ENCODE results near the gene CYB5D1.

Gene CYB5D1

DNA sequence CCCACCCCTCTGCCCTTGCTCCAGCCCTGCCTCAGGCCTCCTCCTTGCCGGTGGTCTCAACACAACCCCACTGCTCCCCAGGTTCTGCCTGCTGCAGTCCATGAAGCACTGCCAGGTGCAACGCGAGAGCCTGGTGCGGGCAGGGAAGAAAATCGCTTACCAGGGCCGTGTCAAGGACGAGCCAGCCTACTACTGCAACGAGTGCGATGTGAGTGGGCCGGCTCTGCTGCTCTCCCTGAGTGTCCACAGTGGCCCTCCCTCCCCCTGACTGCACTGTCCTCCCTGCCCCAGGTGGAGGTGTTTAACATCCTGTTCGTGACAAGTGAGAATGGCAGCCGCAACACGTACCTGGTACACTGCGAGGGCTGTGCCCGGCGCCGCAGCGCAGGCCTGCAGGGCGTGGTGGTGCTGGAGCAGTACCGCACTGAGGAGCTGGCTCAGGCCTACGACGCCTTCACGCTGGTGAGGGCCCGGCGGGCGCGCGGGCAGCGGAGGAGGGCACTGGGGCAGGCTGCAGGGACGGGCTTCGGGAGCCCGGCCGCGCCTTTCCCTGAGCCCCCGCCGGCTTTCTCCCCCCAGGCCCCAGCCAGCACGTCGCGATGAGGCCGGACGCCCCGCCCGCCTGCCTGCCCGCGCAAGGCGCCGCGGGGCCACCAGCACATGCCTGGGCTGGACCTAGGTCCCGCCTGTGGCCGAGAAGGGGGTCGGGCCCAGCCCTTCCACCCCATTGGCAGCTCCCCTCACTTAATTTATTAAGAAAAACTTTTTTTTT is 4.7 kb upstream of the CYB5D1 start:
- Histone ChIP-seq H4K20me1 (ENCODE audit: low read depth, low read length) (no peaks in the 10 kb centered on the region), H3F3A (ENCODE audit: insufficient read depth) (peaks cover 10% of the 10 kb centered on the region), H3K4me2 (ENCODE audit: low read depth, low read length, poor library complexity, severe bottlenecking) (no peak overlapping the region), H3K36me3 (ENCODE audit: low read length) (no peaks in the 10 kb centered on the region), H3K9ac (ENCODE audit: low read length) (no peak overlapping the region), H3K9me2 (replicated peaks; ENCODE audit: insufficient read depth, low read length) (no peaks in the 10 kb centered on the region), H2AFZ (ENCODE audit: low read depth, low read length, severe bottlenecking) (no peak overlapping the region), H3K27me3 (ENCODE audit: low read length) (no peaks in the 10 kb centered on the region), H3K79me2 (ENCODE audit: insufficient read depth, low read length) (peaks cover 14% of the 10 kb centered on the region), H3K4me3 (ENCODE audit: insufficient read depth, low read length, poor library complexity, severe bottlenecking) (no peak overlapping the region), H3K9me3 (ENCODE audit: insufficient read depth, low read length) (no peaks in the 10 kb centered on the region), H3K27ac (ENCODE audit: low read depth, low read length) (no peak overlapping the region)
- TF ChIP-seq, protein P1, sequence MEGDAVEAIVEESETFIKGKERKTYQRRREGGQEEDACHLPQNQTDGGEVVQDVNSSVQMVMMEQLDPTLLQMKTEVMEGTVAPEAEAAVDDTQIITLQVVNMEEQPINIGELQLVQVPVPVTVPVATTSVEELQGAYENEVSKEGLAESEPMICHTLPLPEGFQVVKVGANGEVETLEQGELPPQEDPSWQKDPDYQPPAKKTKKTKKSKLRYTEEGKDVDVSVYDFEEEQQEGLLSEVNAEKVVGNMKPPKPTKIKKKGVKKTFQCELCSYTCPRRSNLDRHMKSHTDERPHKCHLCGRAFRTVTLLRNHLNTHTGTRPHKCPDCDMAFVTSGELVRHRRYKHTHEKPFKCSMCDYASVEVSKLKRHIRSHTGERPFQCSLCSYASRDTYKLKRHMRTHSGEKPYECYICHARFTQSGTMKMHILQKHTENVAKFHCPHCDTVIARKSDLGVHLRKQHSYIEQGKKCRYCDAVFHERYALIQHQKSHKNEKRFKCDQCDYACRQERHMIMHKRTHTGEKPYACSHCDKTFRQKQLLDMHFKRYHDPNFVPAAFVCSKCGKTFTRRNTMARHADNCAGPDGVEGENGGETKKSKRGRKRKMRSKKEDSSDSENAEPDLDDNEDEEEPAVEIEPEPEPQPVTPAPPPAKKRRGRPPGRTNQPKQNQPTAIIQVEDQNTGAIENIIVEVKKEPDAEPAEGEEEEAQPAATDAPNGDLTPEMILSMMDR (IDR thresholded peaks at IDR 0.05; ENCODE audit: insufficient read depth, low read length, poor library complexity, severe bottlenecking) = no peak
- TF ChIP-seq EZH2phosphoT487 (conservative IDR thresholded peaks at IDR 0.05; ENCODE audit: low read length) = no peak

DNA sequence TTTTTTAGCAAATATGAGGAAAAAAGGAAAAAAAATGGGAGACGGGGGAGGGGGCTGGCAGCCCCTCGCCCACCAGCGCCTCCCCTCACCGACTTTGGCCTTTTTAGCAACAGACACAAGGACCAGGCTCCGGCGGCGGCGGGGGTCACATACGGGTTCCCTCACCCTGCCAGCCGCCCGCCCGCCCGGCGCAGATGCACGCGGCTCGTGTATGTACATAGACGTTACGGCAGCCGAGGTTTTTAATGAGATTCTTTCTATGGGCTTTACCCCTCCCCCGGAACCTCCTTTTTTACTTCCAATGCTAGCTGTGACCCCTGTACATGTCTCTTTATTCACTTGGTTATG is 4.1 kb upstream of the CYB5D1 start:
- Histone ChIP-seq H4K20me1 (ENCODE audit: low read depth, low read length) (no peaks in the 10 kb centered on the region), H3K4me2 (ENCODE audit: low read depth, low read length, poor library complexity, severe bottlenecking) (no peak overlapping the region), H3K9me2 (replicated peaks; ENCODE audit: insufficient read depth, low read length) (no peaks in the 10 kb centered on the region), H3F3A (ENCODE audit: insufficient read depth) (peaks cover 10% of the 10 kb centered on the region), H3K27ac (ENCODE audit: low read depth, low read length) (no peak overlapping the region), H3K79me2 (ENCODE audit: insufficient read depth, low read length) (peaks cover 19% of the 10 kb centered on the region), H2AFZ (ENCODE audit: low read depth, low read length, severe bottlenecking) (no peak overlapping the region), H3K9ac (ENCODE audit: low read length) (no peak overlapping the region), H3K4me3 (ENCODE audit: insufficient read depth, low read length, poor library complexity, severe bottlenecking) (no peak overlapping the region), H3K27me3 (ENCODE audit: low read length) (no peaks in the 10 kb centered on the region), H3K36me3 (ENCODE audit: low read length) (no peaks in the 10 kb centered on the region), H3K9me3 (ENCODE audit: insufficient read depth, low read length) (no peaks in the 10 kb centered on the region)
- TF ChIP-seq, protein P1 (IDR thresholded peaks at IDR 0.05; ENCODE audit: insufficient read depth, low read length, poor library complexity, severe bottlenecking) = no peak
- TF ChIP-seq EZH2phosphoT487 (conservative IDR thresholded peaks at IDR 0.05; ENCODE audit: low read length) = no peak

DNA sequence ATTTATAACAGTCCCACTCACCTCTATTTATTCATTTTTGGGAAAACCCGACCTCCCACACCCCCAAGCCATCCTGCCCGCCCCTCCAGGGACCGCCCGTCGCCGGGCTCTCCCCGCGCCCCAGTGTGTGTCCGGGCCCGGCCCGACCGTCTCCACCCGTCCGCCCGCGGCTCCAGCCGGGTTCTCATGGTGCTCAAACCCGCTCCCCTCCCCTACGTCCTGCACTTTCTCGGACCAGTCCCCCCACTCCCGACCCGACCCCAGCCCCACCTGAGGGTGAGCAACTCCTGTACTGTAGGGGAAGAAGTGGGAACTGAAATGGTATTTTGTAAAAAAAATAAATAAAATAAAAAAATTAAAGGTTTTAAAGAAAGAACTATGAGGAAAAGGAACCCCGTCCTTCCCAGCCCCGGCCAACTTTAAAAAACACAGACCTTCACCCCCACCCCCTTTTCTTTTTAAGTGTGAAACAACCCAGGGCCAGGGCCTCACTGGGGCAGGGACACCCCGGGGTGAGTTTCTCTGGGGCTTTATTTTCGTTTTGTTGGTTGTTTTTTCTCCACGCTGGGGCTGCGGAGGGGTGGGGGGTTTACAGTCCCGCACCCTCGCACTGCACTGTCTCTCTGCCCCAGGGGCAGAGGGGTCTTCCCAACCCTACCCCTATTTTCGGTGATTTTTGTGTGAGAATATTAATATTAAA is 3.6 kb upstream of the CYB5D1 start:
- Histone ChIP-seq H3K9me2 (replicated peaks; ENCODE audit: insufficient read depth, low read length) (no peaks in the 10 kb centered on the region), H3K4me2 (ENCODE audit: low read depth, low read length, poor library complexity, severe bottlenecking) (no peak overlapping the region), H3K9me3 (ENCODE audit: insufficient read depth, low read length) (no peaks in the 10 kb centered on the region), H3K4me3 (ENCODE audit: insufficient read depth, low read length, poor library complexity, severe bottlenecking) (no peak overlapping the region), H2AFZ (ENCODE audit: low read depth, low read length, severe bottlenecking) (no peak overlapping the region), H3K27me3 (ENCODE audit: low read length) (no peaks in the 10 kb centered on the region), H3K36me3 (ENCODE audit: low read length) (no peaks in the 10 kb centered on the region), H3K79me2 (ENCODE audit: insufficient read depth, low read length) (peaks cover 24% of the 10 kb centered on the region), H4K20me1 (ENCODE audit: low read depth, low read length) (no peaks in the 10 kb centered on the region), H3F3A (ENCODE audit: insufficient read depth) (peaks cover 10% of the 10 kb centered on the region), H3K27ac (ENCODE audit: low read depth, low read length) (no peak overlapping the region), H3K9ac (ENCODE audit: low read length) (no peak overlapping the region)
- TF ChIP-seq, protein P1 (IDR thresholded peaks at IDR 0.05; ENCODE audit: insufficient read depth, low read length, poor library complexity, severe bottlenecking) = no peak
- no peak for TF ChIP-seq EZH2phosphoT487 (conservative IDR thresholded peaks at IDR 0.05; ENCODE audit: low read length)
